ENCODE data around the gene SSH2. TPM values are rescaled to one million over a fixed set of nuclear protein-coding genes. Genes with fewer than 3 reads are reported as not detected.

SSH2 gene
- total RNA-seq, 2 experiments from 2014 or later: 39.4 to 73.9 TPM

DNA sequence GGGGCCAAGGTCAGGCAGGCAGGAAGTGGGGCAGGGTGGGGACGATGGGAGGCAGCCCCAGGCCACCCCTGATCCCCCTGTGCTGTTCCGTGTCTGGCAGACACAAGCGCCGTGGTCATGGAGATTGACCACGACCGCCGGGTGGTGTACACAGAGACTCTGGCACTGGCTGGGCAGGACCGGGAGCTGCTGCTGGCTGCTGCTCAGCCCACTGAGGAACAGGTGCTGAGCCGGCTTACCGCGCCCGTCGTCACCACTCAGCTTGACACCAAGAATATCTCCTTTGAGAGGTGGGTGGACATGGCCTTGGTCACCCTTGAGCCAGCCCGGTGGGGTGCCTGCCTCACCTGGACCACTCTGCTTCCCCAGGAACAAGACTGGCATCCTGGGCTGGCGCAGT lies 321.0 kb downstream of the SSH2 start:
- Histone ChIP-seq H2AFZ (ENCODE audit: low read length) (no peak overlapping the region), H3K36me3 (ENCODE audit: insufficient read depth, low read length) (peaks cover 10% of the 10 kb centered on the region; the same call in 1 of the 2 replicates), H3K79me2 (ENCODE audit: insufficient read depth, low read depth, low read length) (0 out of 2 replicates have a peak, but pooled peaks cover 6% of the 10 kb centered on the region), H3K4me1 (ENCODE audit: insufficient read depth, low read length, poor library complexity, severe bottlenecking) (peaks cover 12% of the 10 kb centered on the region), H3K9me2 (ENCODE audit: insufficient read depth, low read length) (no peaks in the 10 kb centered on the region), H3K4me3 (ENCODE audit: low read depth, low read length, poor library complexity, severe bottlenecking) (no peak overlapping the region), H3K4me2 (ENCODE audit: low read length) (no peak overlapping the region), H4K20me1 (ENCODE audit: insufficient read depth, low read length) (no peaks in the 10 kb centered on the region), H3K27ac (ENCODE audit: low read depth, low read length, poor library complexity, severe bottlenecking) (no peak overlapping the region), H3K9me3 (ENCODE audit: low read length) (no peaks in the 10 kb centered on the region)
- ChIA-PET POLR2A (no interaction called here), CTCF (ENCODE audit: unreplicated experiment) (no interaction called here)
- intact Hi-C loops (cut with micrococcal nuclease; ENCODE audit: unreplicated experiment): no loop called here
- TF ChIP-seq, protein P1, sequence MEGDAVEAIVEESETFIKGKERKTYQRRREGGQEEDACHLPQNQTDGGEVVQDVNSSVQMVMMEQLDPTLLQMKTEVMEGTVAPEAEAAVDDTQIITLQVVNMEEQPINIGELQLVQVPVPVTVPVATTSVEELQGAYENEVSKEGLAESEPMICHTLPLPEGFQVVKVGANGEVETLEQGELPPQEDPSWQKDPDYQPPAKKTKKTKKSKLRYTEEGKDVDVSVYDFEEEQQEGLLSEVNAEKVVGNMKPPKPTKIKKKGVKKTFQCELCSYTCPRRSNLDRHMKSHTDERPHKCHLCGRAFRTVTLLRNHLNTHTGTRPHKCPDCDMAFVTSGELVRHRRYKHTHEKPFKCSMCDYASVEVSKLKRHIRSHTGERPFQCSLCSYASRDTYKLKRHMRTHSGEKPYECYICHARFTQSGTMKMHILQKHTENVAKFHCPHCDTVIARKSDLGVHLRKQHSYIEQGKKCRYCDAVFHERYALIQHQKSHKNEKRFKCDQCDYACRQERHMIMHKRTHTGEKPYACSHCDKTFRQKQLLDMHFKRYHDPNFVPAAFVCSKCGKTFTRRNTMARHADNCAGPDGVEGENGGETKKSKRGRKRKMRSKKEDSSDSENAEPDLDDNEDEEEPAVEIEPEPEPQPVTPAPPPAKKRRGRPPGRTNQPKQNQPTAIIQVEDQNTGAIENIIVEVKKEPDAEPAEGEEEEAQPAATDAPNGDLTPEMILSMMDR (conservative IDR thresholded peaks at IDR 0.05; ENCODE audit: low read length): no peak
- no peak for TF ChIP-seq EZH2phosphoT487 (IDR thresholded peaks at IDR 0.05; ENCODE audit: borderline replicate concordance, low read depth, low read length)
- BruUV-seq (replicated peaks): no TSS peak
- no peak for DNase-seq (ENCODE audit: low spot score)

DNA sequence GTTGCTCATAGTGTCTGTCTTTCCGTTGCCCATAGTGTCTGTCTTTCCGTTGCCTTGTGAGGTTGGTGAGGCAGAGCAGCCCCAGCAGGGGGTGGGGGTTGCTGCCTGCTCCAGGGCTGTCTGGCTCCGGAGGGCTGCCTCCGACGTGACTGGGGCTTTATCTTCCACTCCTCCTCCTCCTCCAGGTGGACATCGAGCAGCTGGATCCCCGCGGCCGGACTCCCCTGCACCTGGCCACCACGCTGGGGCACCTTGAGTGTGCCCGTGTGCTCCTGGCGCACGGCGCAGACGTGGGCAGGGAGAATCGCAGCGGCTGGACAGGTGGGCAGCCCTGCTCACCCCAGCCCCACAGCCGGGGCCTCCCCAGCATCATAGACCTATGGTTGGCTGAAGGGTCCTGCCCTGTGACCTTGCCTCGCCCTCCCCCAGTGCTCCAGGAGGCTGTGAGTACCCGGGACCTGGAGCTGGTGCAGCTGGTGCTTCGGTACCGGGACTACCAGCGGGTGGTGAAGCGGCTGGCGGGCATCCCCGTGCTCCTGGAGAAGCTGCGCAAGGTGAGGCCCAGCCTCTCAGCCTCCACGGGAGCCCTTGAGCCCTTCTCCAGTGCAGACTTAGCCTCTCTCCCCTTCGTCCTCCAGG lies 322.4 kb downstream of the SSH2 start:
- Histone ChIP-seq H3K4me3 (ENCODE audit: low read depth, low read length, poor library complexity, severe bottlenecking) (no peak overlapping the region), H3K4me2 (ENCODE audit: low read length) (no peak overlapping the region), H2AFZ (ENCODE audit: low read length) (no peak overlapping the region), H3K4me1 (ENCODE audit: insufficient read depth, low read length, poor library complexity, severe bottlenecking) (peaks cover 14% of the 10 kb centered on the region), H3K9me3 (ENCODE audit: low read length) (no peaks in the 10 kb centered on the region), H3K27ac (ENCODE audit: low read depth, low read length, poor library complexity, severe bottlenecking) (no peak overlapping the region), H4K20me1 (ENCODE audit: insufficient read depth, low read length) (no peaks in the 10 kb centered on the region), H3K79me2 (ENCODE audit: insufficient read depth, low read depth, low read length) (0 out of 2 replicates have a peak, but pooled peaks cover 6% of the 10 kb centered on the region), H3K9me2 (ENCODE audit: insufficient read depth, low read length) (no peaks in the 10 kb centered on the region), H3K36me3 (ENCODE audit: insufficient read depth, low read length) (peaks cover 5% of the 10 kb centered on the region; the same call in 1 of the 2 replicates)
- intact Hi-C loops (cut with micrococcal nuclease; ENCODE audit: unreplicated experiment): no loop called here
- no TSS peak for BruUV-seq (replicated peaks)
- TF ChIP-seq, protein P1 (conservative IDR thresholded peaks at IDR 0.05; ENCODE audit: low read length): no peak
- TF ChIP-seq EZH2phosphoT487 (IDR thresholded peaks at IDR 0.05; ENCODE audit: borderline replicate concordance, low read depth, low read length): no peak
- DNase-seq (ENCODE audit: low spot score): no peak
- POLR2A ChIA-PET: interaction anchor here (0.6 kb wide), 1 partner anchor 8 kb away, joined by 3 read pairs; no protein-coding TSS in a partner anchor
- CTCF ChIA-PET (ENCODE audit: unreplicated experiment): no interaction called here

DNA sequence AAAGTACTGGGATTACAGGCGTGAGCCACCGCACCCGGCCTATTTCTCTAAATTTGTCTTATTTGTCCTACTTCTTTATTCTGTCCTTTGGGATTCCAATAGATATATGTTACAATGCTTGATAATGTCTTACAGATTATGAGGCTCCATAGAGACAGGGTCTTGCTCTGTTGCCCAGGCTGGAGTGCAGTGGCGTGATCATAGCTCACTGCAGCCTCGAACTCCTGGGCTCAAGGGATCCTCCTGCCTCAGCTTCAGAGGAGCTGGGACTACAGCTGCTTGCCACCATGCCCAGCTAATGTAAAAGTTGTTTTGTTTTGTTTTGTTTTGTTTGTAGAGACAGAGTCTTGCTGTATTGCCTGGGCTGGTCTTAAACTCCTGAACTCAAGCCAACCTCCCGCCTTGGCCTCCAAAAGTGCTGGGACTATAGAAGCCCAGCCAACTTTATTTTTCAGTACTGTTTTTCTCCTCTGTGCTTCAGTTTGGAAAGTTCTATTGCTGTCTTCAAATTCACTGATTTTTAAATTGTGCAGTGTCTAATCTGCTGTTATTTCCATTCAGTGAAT lies 326.8 kb downstream of the SSH2 start:
- CTCF ChIA-PET (ENCODE audit: unreplicated experiment): no interaction called here

More for the DNA sequence above, 326.8 kb downstream of the SSH2 start:
- Histone ChIP-seq H4K20me1 (ENCODE audit: insufficient read depth, low read length) (no peaks in the 10 kb centered on the region), H3K9me3 (ENCODE audit: low read length) (no peaks in the 10 kb centered on the region), H3K79me2 (ENCODE audit: insufficient read depth, low read depth, low read length) (0 out of 2 replicates have a peak, but pooled peaks cover 6% of the 10 kb centered on the region), H2AFZ (ENCODE audit: low read length) (no peak overlapping the region), H3K27ac (ENCODE audit: low read depth, low read length, poor library complexity, severe bottlenecking) (no peak overlapping the region), H3K4me2 (ENCODE audit: low read length) (0 out of 2 replicates have a peak overlapping the region, but pooled peaks have one; percentile 53), H3K4me3 (ENCODE audit: low read depth, low read length, poor library complexity, severe bottlenecking) (no peak overlapping the region), H3K9me2 (ENCODE audit: insufficient read depth, low read length) (no peaks in the 10 kb centered on the region), H3K36me3 (ENCODE audit: insufficient read depth, low read length) (no peaks in the 10 kb centered on the region), H3K4me1 (ENCODE audit: insufficient read depth, low read length, poor library complexity, severe bottlenecking) (peaks cover 23% of the 10 kb centered on the region)
- intact Hi-C loops (cut with micrococcal nuclease; ENCODE audit: unreplicated experiment): no loop called here
- no peak for TF ChIP-seq EZH2phosphoT487 (IDR thresholded peaks at IDR 0.05; ENCODE audit: borderline replicate concordance, low read depth, low read length)
- TF ChIP-seq, protein P1 (conservative IDR thresholded peaks at IDR 0.05; ENCODE audit: low read length): no peak
- DNase-seq (ENCODE audit: low spot score): no peak
- no TSS peak for BruUV-seq (replicated peaks)
- POLR2A ChIA-PET: no interaction called here

Data from OCI-LY7 (cell line).